GM21528 (cell line): ENCODE data around the gene ANKIB1.

ENCODE experiments used
- ATAC-seq: cut with Tn5 transposase; IDR thresholded peaks from one replicate; pipeline ENCODE4 v1.9.1; 2021; ENCODE audit warnings: mild to moderate bottlenecking, moderate library complexity; ENCODE audit not compliant: unreplicated experiment, low FRiP score

ANKIB1 gene

GRCh38 chr7:92266415-92267241 is 20.9 kb downstream of the ANKIB1 start:
- ATAC-seq, result no peak

- no peak for ATAC-seq
Observed at GRCh38 chr7:92268921-92269320, 23.1 kb downstream of the ANKIB1 start.

- ATAC-seq, result no peak
Observed at GRCh38 chr7:92275327-92275726, 29.6 kb downstream of the ANKIB1 start.

- ATAC-seq, result peak; percentile 83
Observed at GRCh38 chr7:92276460-92276864, 30.7 kb downstream of the ANKIB1 start.

GRCh38 chr7:92279396-92280031 is 33.7 kb downstream of the ANKIB1 start:
- ATAC-seq, result no peak

GRCh38 chr7:92281031-92281430 is 35.3 kb downstream of the ANKIB1 start:
- ATAC-seq, result no peak

- ATAC-seq, result no peak
Observed at GRCh38 chr7:92282221-92282814, 36.5 kb downstream of the ANKIB1 start.

- ATAC-seq, result no peak
Observed at GRCh38 chr7:92282930-92283329, 37.2 kb downstream of the ANKIB1 start.

GRCh38 chr7:92289321-92289720 is 43.5 kb downstream of the ANKIB1 start:
- ATAC-seq, result no peak

- ATAC-seq, result no peak
Observed at GRCh38 chr7:92292981-92293380, 47.2 kb downstream of the ANKIB1 start.

- ATAC-seq, result no peak
Observed at GRCh38 chr7:92293896-92294590, 48.3 kb downstream of the ANKIB1 start.

- no peak for ATAC-seq
Observed at GRCh38 chr7:92295391-92295790, 49.6 kb downstream of the ANKIB1 start.

GRCh38 chr7:92296235-92296634 is 50.5 kb downstream of the ANKIB1 start:
- ATAC-seq, result no peak

GRCh38 chr7:92296880-92297445 is 51.2 kb downstream of the ANKIB1 start:
- no peak for ATAC-seq

GRCh38 chr7:92297736-92298135 is 52.0 kb downstream of the ANKIB1 start:
- ATAC-seq, result no peak

GRCh38 chr7:92303761-92304160 is 58.0 kb downstream of the ANKIB1 start:
- no peak for ATAC-seq

- ATAC-seq, result no peak
Observed at GRCh38 chr7:92304406-92304893, 58.7 kb downstream of the ANKIB1 start.

- no peak for ATAC-seq
Observed at GRCh38 chr7:92306153-92306552, 60.4 kb downstream of the ANKIB1 start.

GRCh38 chr7:92313055-92313454 is 67.3 kb downstream of the ANKIB1 start:
- no peak for ATAC-seq

GRCh38 chr7:92319243-92319642 is 73.5 kb downstream of the ANKIB1 start:
- no peak for ATAC-seq

- no peak for ATAC-seq
Observed at GRCh38 chr7:92325173-92325572, 79.4 kb downstream of the ANKIB1 start.
